NCI-H1092 (cell line): ENCODE measurements around the gene CACNB4.

ENCODE experiments used
- DNase-seq: peaks from one replicate; lab custom pipeline; 2025; lab: John Stamatoyannopoulos, UW

The CACNB4 gene

DNA sequence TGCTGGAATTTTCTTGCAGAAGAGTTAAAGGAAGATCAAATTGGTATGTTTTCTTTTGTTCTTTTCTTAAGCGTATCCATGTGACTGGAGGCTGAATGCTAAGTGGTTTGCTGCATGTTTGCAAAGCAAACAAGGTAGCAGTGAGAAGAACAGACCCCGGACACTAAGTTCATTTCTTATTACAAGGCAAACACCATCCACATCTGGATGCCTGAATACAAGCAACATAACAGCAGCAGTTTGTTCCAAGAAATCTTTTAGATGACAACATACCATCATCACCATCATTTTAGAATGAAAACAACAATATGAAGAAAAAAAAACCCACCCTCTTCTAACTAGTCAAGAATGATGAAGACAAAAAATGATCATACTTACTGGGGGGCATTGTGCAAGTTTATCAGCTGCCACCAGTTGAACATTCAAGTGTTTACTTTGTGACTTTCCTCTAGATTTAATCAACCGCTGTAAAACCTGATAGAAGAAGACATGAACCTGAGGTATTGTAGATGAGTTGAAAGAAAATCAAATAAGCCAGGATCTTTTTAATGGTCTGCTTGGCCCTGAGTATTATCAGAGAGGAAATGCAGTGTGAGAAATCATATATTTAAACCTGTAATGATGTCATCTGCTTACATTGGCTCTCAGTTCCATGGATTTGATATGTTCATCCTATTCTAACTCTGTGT, 245.6 kb downstream of the CACNB4 start:
- no peak for DNase-seq

DNA sequence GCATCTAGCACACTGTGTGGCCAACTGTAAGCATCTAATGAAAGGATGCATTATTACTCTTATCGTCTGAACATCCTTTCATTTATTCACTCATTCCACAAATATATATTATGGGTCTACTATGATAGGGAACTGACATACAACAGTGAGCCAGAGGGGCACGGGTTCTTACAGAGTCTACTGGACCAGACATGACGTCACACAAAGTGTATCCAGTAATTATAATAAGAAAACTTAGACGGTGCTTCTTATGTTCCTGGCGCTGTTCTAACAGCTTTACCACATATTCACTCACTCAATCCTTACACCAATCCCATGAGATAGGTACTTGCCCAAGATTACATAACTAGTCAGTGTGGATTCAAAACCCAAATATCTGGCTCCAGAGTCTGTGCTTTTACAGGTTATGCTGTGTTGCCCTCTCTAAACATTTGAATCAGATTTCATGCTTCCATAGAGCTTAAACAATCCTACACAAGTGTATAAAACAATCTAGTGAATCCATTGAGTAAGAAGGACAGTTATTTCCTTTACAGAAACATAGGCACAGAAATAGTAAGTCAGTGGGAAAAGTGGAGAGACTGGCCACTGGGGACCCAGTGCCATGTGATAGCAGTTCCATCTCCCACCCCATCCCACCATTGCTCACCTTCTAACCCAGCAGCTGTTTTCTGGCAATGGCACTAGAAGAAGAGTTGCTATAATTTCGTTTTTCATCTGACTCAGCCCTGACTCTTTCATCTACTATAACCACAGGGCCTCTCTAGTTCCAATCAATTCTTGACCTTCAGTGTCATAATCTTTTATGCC, 246.4 kb downstream of the CACNB4 start:
- no peak for DNase-seq

DNA sequence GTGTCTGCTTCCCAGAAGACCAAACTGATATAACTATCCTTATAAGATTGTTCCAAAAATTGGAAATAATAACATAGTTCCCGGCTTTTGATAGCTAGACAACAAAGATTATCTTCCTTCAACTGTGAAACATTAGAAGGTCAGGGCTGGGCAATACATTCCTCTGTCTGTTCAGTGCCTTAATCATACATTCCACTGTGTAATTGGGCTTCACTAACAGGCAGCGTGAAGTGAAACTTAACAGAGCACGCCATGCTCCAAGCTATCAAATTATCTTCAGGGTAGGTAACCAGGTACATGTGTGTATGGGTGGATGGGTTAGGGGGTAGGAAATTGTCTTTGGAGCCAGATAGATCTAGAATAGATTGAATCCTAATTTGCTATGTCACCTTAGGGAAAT, 247.1 kb downstream of the CACNB4 start:
- DNase-seq = no peak

DNA sequence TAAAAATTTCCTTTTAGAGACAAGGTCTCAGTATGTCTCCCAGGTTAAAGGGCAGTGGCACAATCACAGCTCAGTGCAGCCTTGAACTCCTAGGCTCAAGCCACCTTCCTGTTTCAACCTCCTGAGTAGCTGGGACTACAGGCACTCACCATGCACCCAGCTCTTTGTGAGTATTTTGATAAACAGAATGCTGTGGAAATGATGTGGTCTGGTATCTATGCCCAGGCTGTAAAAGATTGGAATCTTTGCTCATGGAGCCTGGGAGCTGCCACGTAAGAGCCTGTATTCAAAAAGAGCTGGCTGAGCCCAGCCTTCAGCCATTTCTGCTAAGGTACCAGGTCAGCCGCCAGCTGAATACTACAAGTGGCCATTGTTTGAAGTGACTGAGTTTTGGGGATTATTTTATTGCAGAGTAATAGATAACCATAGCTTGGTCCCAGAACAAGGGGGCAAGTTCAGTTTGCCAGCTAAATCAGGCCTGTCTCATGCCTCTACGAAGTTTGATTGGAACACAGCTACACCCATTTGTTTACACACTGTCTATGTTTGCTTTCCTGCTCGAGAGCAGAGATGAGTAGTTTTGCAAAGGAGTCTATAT, 249.3 kb downstream of the CACNB4 start:
- DNase-seq = peak; percentile 7

DNA sequence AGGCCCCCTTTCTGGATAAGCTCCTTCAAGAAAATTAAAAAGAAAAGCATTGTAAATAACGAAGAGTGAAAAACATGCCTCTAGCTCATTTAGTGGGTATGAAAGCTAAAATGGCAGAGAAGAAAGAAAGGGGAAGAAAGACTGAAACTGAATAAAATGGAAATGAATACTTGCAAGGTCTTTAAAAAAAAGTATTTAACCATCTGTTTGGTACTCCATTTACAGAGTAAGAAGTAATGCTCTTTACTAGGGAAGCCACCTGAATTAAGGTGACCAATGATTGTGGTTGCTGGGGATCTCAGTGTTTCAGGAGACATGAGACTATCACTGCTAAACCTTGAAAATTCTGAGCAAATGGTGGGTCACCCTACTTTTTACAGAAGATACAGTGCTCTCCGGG, 253.0 kb downstream of the CACNB4 start:
- no peak for DNase-seq

DNA sequence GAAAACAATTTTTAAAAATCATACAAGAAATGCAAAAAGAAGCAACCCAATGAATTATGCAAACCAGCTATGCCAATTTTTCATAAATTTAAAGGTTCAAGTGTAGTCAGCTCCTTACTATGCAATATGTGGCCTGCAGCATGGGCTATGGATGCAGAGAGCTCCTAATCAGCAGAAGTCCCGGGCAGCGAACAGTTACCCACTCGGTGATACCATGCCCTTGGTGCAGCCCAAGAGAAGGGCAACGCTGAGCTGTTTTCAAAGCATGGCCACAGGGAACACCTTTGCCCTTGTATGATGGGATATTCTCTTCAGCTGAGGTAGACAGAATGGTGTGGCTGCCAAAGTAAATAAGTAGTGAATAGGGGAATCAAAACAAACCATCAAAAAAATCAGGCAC, 253.4 kb downstream of the CACNB4 start:
- DNase-seq = no peak

DNA sequence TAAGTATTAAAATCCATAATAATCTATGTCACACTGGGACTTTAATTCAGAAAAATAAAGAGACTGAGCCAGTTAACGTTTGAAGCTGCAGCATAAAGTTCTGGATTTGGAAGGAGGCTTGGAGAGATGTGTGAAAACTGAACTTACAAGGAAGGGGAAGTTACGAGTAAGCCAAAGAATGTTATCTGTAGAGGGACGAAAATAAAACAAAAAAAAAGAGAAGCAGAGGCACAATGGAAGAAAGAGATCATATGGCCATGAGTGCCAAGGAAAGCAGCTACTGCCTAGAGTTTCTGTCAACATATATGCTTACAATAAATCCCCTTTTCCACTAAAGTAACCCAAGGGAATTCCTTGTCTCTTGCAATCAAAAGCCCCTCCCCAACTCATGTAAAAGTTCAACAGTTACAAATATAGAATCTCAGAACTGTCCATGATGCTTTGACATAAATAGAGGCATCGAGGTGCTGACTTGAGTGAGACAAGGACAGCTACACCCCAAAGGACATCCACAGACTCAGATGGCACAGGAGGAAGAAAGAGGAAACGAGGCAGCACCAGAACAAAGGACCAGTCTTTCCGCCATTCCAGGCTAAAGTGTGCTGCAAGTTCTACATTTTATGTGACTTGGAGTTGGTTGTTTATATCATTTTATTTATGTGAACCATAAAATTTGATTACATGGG, 254.5 kb downstream of the CACNB4 start:
- DNase-seq = no peak

DNA sequence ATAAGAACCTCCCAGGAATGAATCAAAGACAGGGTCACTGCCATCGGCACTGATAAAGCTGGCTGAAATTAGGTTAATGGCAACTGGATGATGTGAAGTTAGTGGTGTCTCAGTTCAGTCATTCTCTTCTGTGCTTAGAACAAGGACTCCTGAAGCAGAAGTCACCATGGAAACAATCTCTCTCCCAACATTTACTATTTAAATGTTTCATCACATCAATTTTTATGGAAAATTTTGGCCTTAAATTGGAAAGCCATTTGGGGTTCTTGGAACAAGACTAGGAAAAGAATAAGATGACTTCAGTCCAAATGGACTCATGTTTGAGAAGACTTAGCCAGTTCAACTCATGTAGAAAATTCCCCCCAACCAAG, 255.2 kb downstream of the CACNB4 start:
- no peak for DNase-seq

DNA sequence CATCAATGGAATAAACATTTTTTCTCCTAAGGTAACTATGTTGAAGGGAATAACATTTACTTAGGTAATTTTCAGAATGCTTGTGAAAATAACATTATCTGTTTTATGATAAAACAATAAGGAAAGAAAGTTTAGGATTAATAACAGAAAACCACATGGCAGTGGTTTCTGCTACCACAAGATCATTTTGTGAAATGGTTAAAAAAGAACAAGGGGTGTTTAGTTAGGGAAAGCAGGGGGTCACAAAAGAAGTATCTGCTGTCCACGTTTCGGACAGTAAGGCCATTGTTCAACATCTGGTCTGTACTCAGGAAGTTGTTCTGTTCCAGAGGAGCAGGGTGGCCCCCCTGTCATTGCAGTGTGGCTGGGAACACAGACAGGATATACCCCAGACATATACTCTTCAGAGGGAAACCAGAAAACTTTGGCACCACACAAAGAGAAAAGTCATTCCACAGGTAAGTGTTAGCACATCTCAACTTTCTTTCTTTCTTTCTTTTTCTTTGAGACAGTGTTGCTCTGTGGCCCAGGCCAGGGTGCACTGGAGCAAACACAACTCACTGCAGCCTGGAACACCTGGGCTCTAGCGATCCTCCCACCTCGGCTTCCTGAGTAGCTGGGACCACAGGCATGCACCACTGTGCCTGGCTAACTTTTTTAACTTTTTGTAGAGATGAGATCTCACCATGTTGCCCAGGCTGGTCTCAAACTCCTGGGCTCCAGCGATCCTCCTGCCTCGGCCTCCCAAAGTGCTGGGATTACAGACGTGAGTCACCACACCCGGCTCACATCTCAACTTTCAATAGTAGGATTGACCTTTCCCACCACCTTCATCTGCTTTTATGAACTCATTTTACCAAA, 255.8 kb downstream of the CACNB4 start:
- DNase-seq = no peak

DNA sequence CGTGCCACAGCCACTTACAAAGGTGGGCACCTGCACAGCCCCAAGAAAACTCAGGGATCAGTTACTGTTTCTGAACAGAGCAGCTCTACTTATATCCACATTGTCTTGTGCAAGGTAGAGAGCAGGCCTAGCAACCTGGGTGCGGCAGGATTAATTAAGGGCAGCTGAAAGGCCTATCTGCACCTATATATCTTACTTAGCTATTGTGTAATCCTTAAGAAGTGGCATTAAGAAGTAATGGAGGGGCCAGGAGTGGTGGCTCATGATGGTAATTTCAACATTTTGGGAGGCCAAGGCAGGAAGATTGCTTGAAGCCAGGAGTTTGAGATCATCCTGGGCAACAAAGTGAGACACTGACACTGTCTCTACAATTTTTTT, 257.8 kb downstream of the CACNB4 start:
- no peak for DNase-seq

DNA sequence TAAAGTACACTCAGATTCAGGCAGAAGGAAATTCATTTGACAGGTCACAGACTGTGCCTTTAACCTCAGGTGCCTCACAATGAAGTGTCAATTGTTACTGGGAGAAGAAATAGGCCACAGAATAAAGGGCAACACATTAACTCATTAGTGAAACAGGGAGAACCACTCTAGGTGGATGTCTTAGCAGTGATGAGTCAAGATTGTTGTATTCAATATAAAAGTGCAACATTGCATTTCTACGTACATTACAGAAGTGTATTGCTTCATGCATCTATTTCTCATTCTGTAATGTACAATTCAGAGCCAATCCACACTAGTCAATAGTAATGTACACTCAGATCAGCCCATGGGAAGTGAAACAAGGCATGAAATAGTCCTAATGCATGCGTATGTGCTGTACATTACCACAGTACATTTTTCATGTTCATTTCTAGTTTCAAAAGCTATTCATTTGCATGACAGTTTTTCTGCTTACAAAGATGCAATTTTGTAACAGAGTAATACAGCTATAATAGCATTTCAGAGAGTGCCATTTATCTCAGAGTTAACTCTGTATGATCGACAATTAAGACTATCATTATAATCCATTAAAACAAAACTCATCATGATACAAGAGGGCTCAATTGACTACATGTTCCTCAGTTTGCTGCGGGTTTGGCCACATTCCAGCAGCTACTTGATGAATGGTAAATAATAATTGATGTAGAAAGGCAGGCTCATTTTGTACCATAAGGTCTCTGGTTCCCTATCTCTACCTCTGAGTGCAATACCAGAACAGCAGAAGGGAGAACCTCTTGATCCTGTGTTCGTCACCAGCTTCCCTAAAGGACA, 258.4 kb downstream of the CACNB4 start:
- DNase-seq = no peak

DNA sequence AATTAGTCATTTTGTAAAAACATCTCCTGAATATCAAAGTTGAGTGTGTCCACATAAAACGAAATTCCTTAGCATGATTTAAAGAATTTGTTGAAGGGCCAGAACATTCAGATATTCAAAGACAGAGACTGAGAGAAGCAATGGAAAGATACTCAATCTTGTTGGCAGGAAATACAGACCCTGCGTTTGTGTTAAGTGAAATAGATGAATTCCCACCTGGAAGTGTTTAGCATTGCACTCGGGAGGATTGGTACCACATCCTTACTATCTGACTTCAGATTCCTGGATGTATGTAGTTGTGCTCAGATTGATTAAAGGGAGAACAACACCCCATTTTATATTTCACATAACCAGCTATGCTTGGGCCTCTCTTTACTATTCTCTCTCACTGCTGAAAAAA, 260.9 kb downstream of the CACNB4 start:
- DNase-seq = no peak

DNA sequence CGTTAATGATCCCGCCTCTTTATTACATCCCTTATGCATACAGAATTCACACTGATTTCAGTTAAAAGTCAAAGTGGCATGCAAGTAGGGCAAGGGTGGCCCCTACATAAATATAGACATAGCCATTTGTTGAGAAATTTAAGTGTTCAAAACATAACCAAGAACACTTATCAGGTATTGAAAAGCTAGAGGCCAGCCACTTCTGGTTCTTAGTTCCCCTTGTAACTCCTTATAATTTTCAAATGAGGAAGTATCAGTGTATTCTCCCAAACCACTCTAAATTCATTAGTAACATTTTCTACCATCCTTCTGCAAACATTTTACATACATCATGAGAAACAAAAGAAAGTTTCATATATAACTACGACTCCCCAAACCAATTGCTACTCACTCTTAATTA, 264.9 kb downstream of the CACNB4 start:
- no peak for DNase-seq

DNA sequence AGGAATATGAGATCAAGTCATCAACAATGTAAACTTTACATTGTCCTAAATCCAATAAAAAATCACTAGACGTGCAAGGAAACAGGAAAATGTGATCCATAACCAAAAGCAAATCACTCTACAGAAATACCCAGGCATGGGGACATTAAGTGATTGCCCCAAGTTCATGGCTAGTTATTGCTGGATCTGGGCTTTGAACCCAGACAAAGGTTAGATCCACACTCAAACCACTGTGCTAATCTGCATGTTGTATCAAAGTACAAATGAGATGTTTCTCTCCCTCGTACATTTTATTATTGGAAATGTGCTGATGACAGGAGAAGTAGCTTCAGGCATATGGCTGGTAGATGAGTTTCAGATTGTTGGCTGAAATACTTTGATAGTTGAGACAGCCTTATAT, 267.9 kb downstream of the CACNB4 start:
- no peak for DNase-seq

DNA sequence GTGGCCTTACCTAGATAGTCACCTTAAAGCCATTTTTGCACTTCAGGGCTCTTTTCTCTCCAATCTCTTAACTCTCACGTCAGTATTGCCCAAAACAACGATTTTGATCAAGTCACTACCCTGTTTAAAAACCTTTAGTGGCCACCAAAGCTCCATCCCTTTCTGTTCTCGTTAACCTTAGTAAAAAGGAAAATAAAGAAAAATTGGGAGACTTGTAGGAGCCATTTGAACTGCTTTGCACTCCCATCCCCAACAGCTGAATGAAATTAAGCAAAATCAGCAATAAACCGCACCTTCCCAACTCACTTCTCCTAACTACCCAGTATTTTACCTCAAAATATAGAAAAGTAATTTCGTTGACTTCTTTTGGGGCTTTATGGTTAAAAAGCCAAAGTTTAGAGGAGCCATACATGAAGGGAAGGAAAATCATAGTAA, 269.9 kb downstream of the CACNB4 start:
- DNase-seq = no peak

DNA sequence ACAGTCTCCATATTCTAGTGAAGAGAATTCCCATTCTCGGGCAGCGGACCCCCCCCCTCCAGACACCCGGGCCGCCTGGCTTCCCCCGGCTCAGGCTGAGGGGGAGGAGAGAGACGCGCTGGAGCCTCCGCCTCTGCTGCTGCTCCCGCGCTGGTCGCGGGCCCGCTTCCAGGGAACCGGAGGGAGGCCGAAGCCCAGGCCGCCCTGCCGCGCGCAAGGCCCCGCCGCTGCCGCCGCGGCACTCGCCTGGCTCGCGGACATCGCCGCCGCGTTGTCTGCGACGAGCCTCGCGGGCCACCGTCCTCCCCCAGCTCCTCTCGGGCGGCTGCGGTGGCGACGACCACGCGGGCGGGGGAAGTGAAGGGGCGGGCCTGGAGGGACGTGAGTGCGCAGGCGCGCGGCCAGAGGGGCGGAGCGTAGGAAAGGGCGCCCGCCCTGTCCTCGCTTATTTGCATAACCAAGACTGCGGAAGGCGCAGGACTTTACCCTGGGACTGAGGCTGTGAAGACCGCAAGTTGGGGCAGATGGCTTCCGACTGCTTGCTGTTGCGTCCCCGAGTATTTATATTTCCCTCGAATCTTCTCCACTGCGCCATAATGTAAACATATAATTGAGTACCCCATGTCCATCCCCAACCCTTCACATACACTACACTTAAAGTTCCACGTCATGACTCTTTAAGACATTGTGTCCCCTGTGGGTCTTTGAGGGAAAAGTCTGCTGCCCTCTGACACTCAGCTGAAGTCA, 270.5 kb downstream of the CACNB4 start, which contains the start of gene ARL5A:
TSS of gene ARL5A (minus strand) at position 279 of the 747 bp plus-strand sequence. CDS start at position 34, 245 bp downstream.
- DNase-seq = peak; percentile 79

DNA sequence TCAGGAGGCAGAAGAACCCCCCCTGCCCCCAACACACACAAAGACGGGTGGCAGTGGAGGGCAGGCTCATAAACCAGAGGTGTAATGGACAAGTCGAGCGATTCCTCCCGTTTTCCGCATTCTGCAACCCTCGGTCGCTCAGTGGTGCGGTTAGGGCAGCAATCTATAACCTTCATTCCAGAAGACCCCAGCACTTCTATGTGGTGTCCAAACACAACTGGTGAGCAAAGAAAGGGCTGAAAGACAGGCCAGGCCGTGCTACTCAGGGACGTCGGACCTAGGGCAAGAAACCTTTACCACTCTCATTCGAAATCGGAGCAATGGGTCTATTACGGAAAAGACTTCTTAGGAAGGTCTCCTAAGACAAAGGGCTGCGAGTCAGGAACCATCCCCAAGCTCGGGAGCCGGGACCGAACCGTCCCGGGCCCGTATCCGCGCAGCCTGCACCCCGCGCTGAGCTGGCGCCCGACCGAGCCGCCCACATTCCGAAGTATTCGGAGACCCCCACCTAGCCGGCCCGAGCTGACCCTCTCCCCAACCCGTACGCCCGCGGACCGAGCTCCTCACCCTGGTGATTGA, 271.2 kb downstream of the CACNB4 start:
- DNase-seq = no peak

DNA sequence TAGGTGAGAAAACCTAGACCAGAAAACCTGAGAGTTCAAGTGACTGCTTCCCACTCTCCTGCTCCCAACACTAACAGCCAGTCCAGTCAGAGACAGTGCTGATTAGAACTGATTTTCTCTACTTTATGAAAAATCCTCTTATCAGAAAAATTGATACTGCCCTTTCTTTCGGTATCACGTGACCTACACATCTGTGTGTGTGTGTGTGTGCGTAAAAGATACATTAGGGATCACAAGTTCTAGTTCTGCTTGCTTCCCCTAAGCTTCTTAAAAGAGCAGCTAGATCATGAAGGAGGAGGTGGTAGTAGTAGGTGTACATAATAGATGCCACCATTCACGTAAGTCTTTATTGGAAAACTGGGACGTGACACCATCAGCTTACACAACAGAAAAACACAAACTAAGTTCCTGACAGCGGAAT, 272.1 kb downstream of the CACNB4 start:
- no peak for DNase-seq

DNA sequence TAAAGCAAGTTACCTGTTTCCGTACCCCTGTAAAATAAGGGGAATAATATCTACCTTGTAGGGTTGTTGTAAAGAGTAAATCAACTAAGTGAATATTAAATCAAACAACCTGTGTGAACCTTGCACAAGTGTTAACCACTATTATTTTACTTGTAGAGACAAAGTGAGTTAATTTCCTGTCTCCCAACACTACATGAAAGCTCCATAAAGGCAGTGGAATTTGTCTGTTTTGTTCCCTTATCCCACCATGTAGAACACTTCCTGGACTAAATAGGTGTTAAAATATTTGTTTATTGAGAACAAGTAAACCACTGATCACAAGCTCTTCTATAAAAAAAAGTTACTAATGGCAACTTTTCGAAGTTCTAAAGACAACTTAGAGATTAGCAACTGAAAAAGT, 274.0 kb downstream of the CACNB4 start:
- DNase-seq = no peak

DNA sequence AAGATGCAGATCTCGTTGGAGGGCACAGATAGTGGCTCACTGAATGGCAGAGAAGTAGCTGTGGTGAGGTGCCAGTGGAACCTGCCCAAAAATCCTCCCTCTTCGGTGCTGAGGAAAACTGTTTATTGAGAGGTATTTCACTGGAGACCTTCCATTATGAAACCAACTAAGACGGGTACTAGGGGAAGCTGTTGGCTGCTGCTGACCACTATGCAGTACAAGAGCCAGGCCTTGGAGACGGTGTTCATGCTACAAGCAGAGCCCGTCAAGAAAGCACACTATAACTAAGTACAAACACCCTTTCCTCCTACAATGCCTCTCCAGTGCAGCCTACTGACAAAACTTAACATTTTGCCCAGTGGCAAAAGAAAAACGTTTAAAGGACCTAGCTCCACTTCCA, 275.2 kb downstream of the CACNB4 start:
- DNase-seq = no peak
